ENCODE data around the gene COL10A1.
"Not testable (repeated sequence)": the region's sequence is repeated elsewhere in the genome, so short reads cannot be mapped to it uniquely, and the experiment has no call there.

Gene COL10A1

GRCh38 chr6:116096979-116097816, 28.7 kb downstream of the COL10A1 start:
- no peak overlapping the region for H3K4me3 ChIP-seq (ENCODE audit: low read length in 2 of 2)
- H3K14ac ChIP-seq (ENCODE audit: low read length): no peak overlapping the region
- no peak overlapping the region for H3K27ac ChIP-seq (replicated peaks; ENCODE audit: low read length)
- no peaks in the 10 kb centered on the region for H3K36me3 ChIP-seq (replicated peaks in 1 of 2; ENCODE audit: control insufficient read depth in 2 of 2, insufficient read depth in 2 of 2, low read length in 2 of 2)
- no peak overlapping the region for H3K23ac ChIP-seq (ENCODE audit: low read depth, low read length, poor library complexity)
- no peak overlapping the region for H3K4me2 ChIP-seq (ENCODE audit: insufficient read depth, low read length, poor library complexity, severe bottlenecking)
- no peak overlapping the region for H3K4ac ChIP-seq (ENCODE audit: low read length)
- no peak overlapping the region for H2AFZ ChIP-seq (ENCODE audit: low read length)
- no peak overlapping the region for H4K91ac ChIP-seq (ENCODE audit: low read depth, low read length, poor library complexity)
- H3K9me3 ChIP-seq (replicated peaks in 1 of 2; ENCODE audit: control insufficient read depth in 2 of 2, insufficient read depth in 1 of 2, low read depth in 1 of 2, low read length in 2 of 2): peaks cover 0 to 1% of the 10 kb centered on the region in 2 donors
- no peak for DNase-seq (ENCODE audit: low spot score)
- no CpG with 5 or more reads among the region's 2 CpGs for whole genome bisulfite sequencing, 2 donors (ENCODE audit: extremely low coverage in 2 of 2, insufficient read length in 2 of 2, insufficient replicate concordance in 1 of 2)
- H3K9ac ChIP-seq (ENCODE audit: low read depth, low read length, poor library complexity): no peak overlapping the region
- H3K79me1 ChIP-seq (ENCODE audit: low read depth, low read length): no peaks in the 10 kb centered on the region
- H2AK5ac ChIP-seq (ENCODE audit: low read depth, low read length): no peak overlapping the region
- no peak overlapping the region for H4K8ac ChIP-seq (ENCODE audit: low read depth, low read length)
- no peak overlapping the region for H2BK5ac ChIP-seq (ENCODE audit: low read length)
- H3K27me3 ChIP-seq (ENCODE audit: control insufficient read depth in 3 of 3, insufficient read depth in 3 of 3, low read depth in 1 of 3, low read length in 3 of 3): peaks cover 0 to 21% (median 0%) of the 10 kb centered on the region in 3 experiments
- peaks cover 3 to 5% of the 10 kb centered on the region in 2 donors for H3K4me1 ChIP-seq (ENCODE audit: control insufficient read depth in 2 of 2, insufficient read depth in 1 of 2, low read depth in 1 of 2, low read length in 2 of 2)
- no peak overlapping the region for H2BK15ac ChIP-seq (ENCODE audit: low read length)
- no peak overlapping the region for H2BK120ac ChIP-seq (ENCODE audit: low read depth, low read length)
- no peak overlapping the region for H2BK12ac ChIP-seq (ENCODE audit: low read length)
- no peak overlapping the region for H3K18ac ChIP-seq (ENCODE audit: low read length)

- H3K4me2 ChIP-seq (ENCODE audit: insufficient read depth, low read length, poor library complexity, severe bottlenecking); H3K4ac ChIP-seq (ENCODE audit: low read length); DNase-seq (ENCODE audit: low spot score); H3K27ac ChIP-seq (replicated peaks; ENCODE audit: low read length); H3K9me3 ChIP-seq (replicated peaks in 1 of 2; ENCODE audit: control insufficient read depth in 2 of 2, insufficient read depth in 1 of 2, low read depth in 1 of 2, low read length in 2 of 2); H3K9ac ChIP-seq (ENCODE audit: low read depth, low read length, poor library complexity); H3K4me1 ChIP-seq (ENCODE audit: control insufficient read depth in 2 of 2, insufficient read depth in 1 of 2, low read depth in 1 of 2, low read length in 2 of 2); H2AFZ ChIP-seq (ENCODE audit: low read length); H4K91ac ChIP-seq (ENCODE audit: low read depth, low read length, poor library complexity); H2AK5ac ChIP-seq (ENCODE audit: low read depth, low read length); H3K18ac ChIP-seq (ENCODE audit: low read length); H4K8ac ChIP-seq (ENCODE audit: low read depth, low read length); H2BK15ac ChIP-seq (ENCODE audit: low read length); H3K79me1 ChIP-seq (ENCODE audit: low read depth, low read length); H3K4me3 ChIP-seq (ENCODE audit: low read length in 2 of 2); H2BK12ac ChIP-seq (ENCODE audit: low read length); H3K23ac ChIP-seq (ENCODE audit: low read depth, low read length, poor library complexity); H2BK120ac ChIP-seq (ENCODE audit: low read depth, low read length); H2BK5ac ChIP-seq (ENCODE audit: low read length); H3K36me3 ChIP-seq (replicated peaks in 1 of 2; ENCODE audit: control insufficient read depth in 2 of 2, insufficient read depth in 2 of 2, low read length in 2 of 2); H3K14ac ChIP-seq (ENCODE audit: low read length): not testable (repeated sequence)
- H3K27me3 ChIP-seq (ENCODE audit: control insufficient read depth in 3 of 3, insufficient read depth in 3 of 3, low read depth in 1 of 3, low read length in 3 of 3): peaks cover 0 to 21% (median 0%) of the 10 kb centered on the region in 3 experiments
- no CpG with 5 or more reads among the region's 9 CpGs for WGBS, 2 donors (ENCODE audit: extremely low coverage in 2 of 2, insufficient read length in 2 of 2, insufficient replicate concordance in 1 of 2)
These were observed 29.7 kb downstream of the COL10A1 start for GRCh38 chr6:116096048-116096759.

DNA sequence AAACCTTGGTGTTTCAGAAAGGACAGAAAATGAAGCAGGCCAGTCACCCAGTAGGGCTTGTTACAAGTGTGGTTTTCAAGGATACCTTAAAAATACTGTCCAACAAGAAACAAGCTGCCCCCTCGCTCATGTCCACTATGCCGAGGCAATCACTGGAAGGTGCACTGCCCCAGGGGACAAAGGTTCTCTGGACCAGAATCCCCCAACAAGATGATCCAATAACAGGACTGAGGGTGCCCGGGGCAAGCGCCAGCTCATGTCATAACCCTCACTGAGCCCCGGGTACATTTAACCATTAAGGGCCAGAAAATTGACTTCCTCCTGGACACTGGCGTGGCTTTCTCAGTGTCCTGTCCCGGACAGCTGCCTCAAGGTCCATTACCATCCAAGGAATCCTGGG, 31.9 kb downstream of the COL10A1 start:
- Histone ChIP-seq H3K36me3 (replicated peaks in 1 of 2; ENCODE audit: control insufficient read depth in 2 of 2, insufficient read depth in 2 of 2, low read length in 2 of 2) (no peaks in the 10 kb centered on the region), H3K27ac (replicated peaks; ENCODE audit: low read length) (no peak overlapping the region), H3K9me3 (replicated peaks in 1 of 2; ENCODE audit: control insufficient read depth in 2 of 2, insufficient read depth in 1 of 2, low read depth in 1 of 2, low read length in 2 of 2) (peaks cover 0 to 1% of the 10 kb centered on the region in 2 donors), H3K14ac (ENCODE audit: low read length) (no peak overlapping the region), H3K9ac (ENCODE audit: low read depth, low read length, poor library complexity) (no peak overlapping the region), H3K4ac (ENCODE audit: low read length) (no peak overlapping the region), H3K23ac (ENCODE audit: low read depth, low read length, poor library complexity) (no peak overlapping the region), H3K27me3 (ENCODE audit: control insufficient read depth in 3 of 3, insufficient read depth in 3 of 3, low read depth in 1 of 3, low read length in 3 of 3) (peaks cover 0 to 7% (median 0%) of the 10 kb centered on the region in 3 experiments), H2BK15ac (ENCODE audit: low read length) (no peak overlapping the region), H3K4me3 (ENCODE audit: low read length in 2 of 2) (no peak overlapping the region), H2BK5ac (ENCODE audit: low read length) (no peak overlapping the region), H3K18ac (ENCODE audit: low read length) (no peak overlapping the region), H3K4me2 (ENCODE audit: insufficient read depth, low read length, poor library complexity, severe bottlenecking) (no peak overlapping the region), H4K8ac (ENCODE audit: low read depth, low read length) (no peak overlapping the region), H4K91ac (ENCODE audit: low read depth, low read length, poor library complexity) (no peak overlapping the region), H2BK12ac (ENCODE audit: low read length) (no peak overlapping the region), H2AK5ac (ENCODE audit: low read depth, low read length) (no peak overlapping the region), H2AFZ (ENCODE audit: low read length) (no peak overlapping the region), H2BK120ac (ENCODE audit: low read depth, low read length) (no peak overlapping the region), H3K4me1 (ENCODE audit: control insufficient read depth in 2 of 2, insufficient read depth in 1 of 2, low read depth in 1 of 2, low read length in 2 of 2) (no peaks in the 10 kb centered on the region), H3K79me1 (ENCODE audit: low read depth, low read length) (no peaks in the 10 kb centered on the region)
- WGBS, 2 donors (ENCODE audit: extremely low coverage in 2 of 2, insufficient read length in 2 of 2, insufficient replicate concordance in 1 of 2): no CpG with 5 or more reads among the region's 7 CpGs
- no peak for DNase-seq (ENCODE audit: low spot score)

DNA sequence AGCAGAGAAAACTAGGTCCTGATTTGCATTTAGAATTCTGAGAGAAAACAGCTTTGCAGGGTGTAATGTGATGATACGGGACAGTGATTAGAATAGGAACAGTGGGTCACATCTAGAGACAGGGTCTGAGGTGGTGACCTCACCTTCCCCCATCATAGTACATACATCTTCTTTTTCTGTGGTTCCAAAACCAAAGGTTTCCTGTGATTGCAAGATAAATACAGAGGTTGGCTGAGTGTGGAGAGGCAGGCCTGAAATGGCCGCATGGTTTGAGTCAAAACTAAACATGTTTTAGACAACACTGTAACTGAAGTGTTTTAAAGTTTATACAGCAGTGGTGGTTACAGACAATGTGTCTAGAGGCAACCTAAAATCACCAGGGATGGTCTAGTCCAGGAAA, 35.7 kb downstream of the COL10A1 start:
- Histone ChIP-seq H3K4me3 (ENCODE audit: low read length in 2 of 2) (no peak overlapping the region), H3K23ac (ENCODE audit: low read depth, low read length, poor library complexity) (no peak overlapping the region)
- no CpG with 5 or more reads among the region's 2 CpGs for WGBS, 2 donors (ENCODE audit: extremely low coverage in 2 of 2, insufficient read length in 2 of 2, insufficient replicate concordance in 1 of 2)

More for the DNA sequence above, 35.7 kb downstream of the COL10A1 start:
- Histone ChIP-seq H3K4ac (ENCODE audit: low read length) (no peak overlapping the region), H2BK5ac (ENCODE audit: low read length) (no peak overlapping the region), H3K27ac (replicated peaks; ENCODE audit: low read length) (no peak overlapping the region), H3K9ac (ENCODE audit: low read depth, low read length, poor library complexity) (no peak overlapping the region), H4K8ac (ENCODE audit: low read depth, low read length) (no peak overlapping the region), H2BK120ac (ENCODE audit: low read depth, low read length) (no peak overlapping the region), H3K36me3 (replicated peaks in 1 of 2; ENCODE audit: control insufficient read depth in 2 of 2, insufficient read depth in 2 of 2, low read length in 2 of 2) (no peaks in the 10 kb centered on the region), H2AFZ (ENCODE audit: low read length) (no peak overlapping the region), H3K79me1 (ENCODE audit: low read depth, low read length) (no peaks in the 10 kb centered on the region), H2AK5ac (ENCODE audit: low read depth, low read length) (no peak overlapping the region), H2BK15ac (ENCODE audit: low read length) (no peak overlapping the region), H4K91ac (ENCODE audit: low read depth, low read length, poor library complexity) (no peak overlapping the region), H3K9me3 (replicated peaks in 1 of 2; ENCODE audit: control insufficient read depth in 2 of 2, insufficient read depth in 1 of 2, low read depth in 1 of 2, low read length in 2 of 2) (no peaks in the 10 kb centered on the region), H3K18ac (ENCODE audit: low read length) (no peak overlapping the region), H2BK12ac (ENCODE audit: low read length) (no peak overlapping the region), H3K27me3 (ENCODE audit: control insufficient read depth in 3 of 3, insufficient read depth in 3 of 3, low read depth in 1 of 3, low read length in 3 of 3) (no peaks in the 10 kb centered on the region), H3K4me1 (ENCODE audit: control insufficient read depth in 2 of 2, insufficient read depth in 1 of 2, low read depth in 1 of 2, low read length in 2 of 2) (no peaks in the 10 kb centered on the region), H3K4me2 (ENCODE audit: insufficient read depth, low read length, poor library complexity, severe bottlenecking) (no peak overlapping the region), H3K14ac (ENCODE audit: low read length) (no peak overlapping the region)
- DNase-seq (ENCODE audit: low spot score): no peak

Measured in neuronal stem cell (in vitro differentiated cells).